Prostate gland (tissue), 2 donors: ENCODE data around the gene SETBP1.

Experiments
- POLR2A ChIP-seq: fragments of 450-650 bp; IDR thresholded peaks from one replicate; pipeline ENCODE4 v1.6.1; 2016; ENCODE audit warnings: antibody characterized with exemption, mild to moderate bottlenecking
- POLR2AphosphoS5 ChIP-seq: sonication (generic); formaldehyde crosslinking; IDR thresholded peaks from one replicate; pipeline ENCODE4 v1.6.1; 2017; ENCODE audit warnings: antibody characterized with exemption
- TF ChIP-seq, protein P1 (sequence below), 4 experiments: fragments of 200-600 bp in 2 of 4; fragments of 450-650 bp in 2 of 4; sonication (generic) in 2 of 4; IDR thresholded peaks; 1 replicate in 3 of 4; 2 replicates in 1 of 4; pipeline ENCODE4 v1.5.1; 2016 to 2019; ENCODE audit warnings: antibody characterized with exemption in 4 of 4, mild to moderate bottlenecking in 2 of 4, moderate library complexity in 2 of 4

DNA sequence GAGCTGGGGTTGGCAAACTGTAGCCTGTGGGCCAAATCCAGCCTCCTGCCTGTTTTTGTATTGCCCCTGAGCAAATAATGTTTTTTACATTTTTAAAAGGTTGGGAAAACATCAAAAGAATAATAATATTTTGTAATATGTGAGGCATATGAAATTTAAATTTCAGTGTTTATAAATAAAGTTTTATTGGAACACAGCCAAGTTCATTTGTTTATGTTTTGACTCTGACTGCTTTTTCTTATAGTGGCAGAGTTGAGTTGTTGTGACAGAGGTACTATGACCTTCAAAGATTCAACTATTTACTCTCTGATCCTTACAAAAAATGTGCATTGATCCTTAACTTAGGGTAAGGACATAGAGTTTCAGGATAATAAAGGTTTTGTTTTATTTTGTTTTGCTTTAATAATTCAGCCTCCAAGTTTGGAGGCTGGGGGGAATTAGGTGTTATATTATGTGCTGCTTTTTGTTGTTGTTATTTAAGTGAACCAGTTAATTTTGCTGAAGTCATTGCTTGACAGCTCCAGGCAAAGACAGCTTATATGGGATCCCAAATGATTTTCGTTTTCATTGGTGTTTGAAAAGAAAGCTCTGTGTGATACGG lies 24.5 kb downstream of the SETBP1 start:
- TF ChIP-seq, protein P1, sequence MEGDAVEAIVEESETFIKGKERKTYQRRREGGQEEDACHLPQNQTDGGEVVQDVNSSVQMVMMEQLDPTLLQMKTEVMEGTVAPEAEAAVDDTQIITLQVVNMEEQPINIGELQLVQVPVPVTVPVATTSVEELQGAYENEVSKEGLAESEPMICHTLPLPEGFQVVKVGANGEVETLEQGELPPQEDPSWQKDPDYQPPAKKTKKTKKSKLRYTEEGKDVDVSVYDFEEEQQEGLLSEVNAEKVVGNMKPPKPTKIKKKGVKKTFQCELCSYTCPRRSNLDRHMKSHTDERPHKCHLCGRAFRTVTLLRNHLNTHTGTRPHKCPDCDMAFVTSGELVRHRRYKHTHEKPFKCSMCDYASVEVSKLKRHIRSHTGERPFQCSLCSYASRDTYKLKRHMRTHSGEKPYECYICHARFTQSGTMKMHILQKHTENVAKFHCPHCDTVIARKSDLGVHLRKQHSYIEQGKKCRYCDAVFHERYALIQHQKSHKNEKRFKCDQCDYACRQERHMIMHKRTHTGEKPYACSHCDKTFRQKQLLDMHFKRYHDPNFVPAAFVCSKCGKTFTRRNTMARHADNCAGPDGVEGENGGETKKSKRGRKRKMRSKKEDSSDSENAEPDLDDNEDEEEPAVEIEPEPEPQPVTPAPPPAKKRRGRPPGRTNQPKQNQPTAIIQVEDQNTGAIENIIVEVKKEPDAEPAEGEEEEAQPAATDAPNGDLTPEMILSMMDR (IDR thresholded peaks at IDR 0.05) = no peak
- TF ChIP-seq POLR2A (no peak), POLR2AphosphoS5 (no peak)
